Skin of body (tissue), 2 donors: Measurements from ENCODE around the gene CFAP100. TPM values are rescaled to one million over a fixed set of nuclear protein-coding genes. Genes with fewer than 3 reads are reported as not detected.
A peak's percentile ranks its signal among the peaks of the same experiment; 100 is the strongest.

Experiments used
- DNase-seq: peaks from one replicate; lab custom pipeline; 2025; lab: John Stamatoyannopoulos, UW
- total RNA-seq: library from RNA; depleted of rRNA; stranded (reverse); fragments of >200 nt; gene quantifications from one replicate; pipeline ENCODE4 v1.2.3, GENCODE V29; 2014

Gene CFAP100
- total RNA-seq, 1 donor from 2014 or later: not detected

DNA sequence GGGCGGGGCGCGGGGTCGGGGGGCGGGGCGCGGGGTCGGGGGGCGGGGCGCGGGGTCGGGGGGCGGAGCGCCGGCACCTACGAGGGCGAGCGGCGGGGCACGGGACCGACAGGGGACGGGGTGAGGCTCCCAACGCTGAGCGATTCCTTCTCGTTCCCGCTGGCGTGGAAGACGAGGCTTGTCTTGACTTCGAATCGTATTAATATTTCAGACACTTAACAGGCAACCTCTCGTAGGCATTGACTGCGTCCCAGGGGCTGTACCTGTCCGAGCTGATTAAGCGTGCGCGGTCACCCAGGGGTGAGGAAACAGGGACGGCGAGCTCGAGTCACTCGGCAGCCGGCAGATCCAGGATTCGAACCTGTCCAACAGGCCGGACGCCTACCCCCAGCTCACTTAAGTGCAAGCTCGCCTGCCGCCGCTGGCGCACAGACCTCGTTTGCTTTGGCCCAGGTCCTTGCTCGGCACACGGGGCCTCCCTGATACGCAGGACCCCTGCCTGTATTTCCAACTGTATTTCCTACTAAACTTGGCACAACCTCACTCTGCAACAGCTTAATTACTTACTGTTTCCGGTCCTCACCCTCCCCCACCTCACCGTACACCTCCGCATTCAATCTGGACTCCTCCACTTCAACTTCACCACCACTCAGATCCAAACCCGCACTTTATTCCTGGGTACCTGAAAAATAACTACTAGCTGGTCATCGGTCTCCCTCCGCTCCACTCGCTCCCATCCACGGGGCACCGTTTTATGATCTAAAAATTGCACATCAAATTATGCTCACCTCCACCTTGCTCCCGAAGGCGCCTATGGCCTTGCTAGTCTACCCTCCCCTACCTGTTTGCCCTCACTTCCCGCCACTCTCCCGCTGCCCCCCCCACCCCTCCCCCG is 81.7 kb downstream of the CFAP100 start:
- peak; percentile 51 for DNase-seq

DNA sequence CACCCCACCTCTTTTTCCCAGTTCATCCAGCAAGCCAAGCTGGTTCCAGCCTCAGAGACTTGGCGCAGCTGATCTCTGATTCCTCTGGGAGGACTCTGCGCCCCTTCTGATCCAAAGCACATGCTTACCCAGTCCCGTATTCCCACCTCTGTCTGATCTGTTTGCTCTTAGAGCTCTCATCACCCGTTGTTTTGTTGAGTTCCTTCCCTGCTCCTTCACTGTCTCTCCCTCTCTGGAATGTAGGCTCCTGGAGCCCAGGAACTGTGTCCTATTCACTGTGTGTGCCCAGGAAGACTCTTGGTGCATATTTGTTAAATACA is 82.3 kb downstream of the CFAP100 start:
- no peak for DNase-seq

DNA sequence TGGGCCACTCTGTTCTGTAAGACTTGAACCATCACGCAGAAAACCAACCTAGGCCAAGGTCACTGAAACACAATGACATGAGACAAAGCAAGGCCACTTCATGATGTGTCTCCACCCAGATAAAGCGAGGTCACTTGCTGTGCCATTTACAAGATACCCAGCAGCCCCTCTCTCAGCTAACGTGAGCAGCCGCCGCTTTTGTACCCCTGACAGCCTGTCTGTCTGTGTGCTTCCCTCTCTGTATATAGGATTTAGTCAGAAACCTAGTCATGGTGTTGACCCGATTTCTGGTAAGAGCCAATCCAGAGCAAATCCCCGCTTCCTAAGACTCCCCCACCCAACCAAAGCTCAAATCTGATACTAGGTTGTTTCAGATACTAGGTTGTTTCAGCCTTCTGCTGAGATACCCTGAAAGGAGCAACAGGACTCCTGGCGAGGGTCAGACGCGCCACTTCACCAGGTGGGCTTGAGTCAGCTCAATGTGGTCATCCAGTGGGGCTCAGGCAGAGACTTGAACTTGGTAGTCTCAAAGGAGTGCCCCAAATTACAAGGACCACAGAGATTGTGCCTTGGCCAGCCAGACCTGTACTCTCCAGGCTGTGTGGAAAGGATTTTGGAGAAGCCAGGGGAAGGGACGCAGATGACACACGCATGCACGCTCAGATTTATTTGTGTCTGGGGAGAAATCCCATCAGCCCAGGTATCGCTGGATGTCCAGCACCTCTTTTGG is 84.0 kb downstream of the CFAP100 start:
- no peak for DNase-seq

DNA sequence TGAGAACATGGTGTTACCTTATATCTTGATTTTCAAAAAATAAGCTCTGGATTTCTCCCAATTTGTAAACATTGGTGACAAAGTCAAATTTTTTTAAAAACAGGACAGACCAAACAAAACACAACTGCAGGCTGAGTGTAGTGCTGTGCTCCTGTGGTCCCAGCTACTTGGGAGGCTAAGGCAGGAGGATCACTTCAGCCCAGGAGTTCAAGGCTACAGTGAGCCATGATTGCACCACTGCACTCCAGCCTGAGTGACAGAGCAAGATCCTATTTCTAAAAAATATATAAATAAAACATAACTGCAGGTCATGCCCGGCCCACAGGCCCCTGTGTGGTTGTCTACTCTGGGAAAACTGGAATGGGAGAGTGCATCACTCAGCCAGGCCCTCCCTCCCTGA is 84.9 kb downstream of the CFAP100 start:
- no peak for DNase-seq

DNA sequence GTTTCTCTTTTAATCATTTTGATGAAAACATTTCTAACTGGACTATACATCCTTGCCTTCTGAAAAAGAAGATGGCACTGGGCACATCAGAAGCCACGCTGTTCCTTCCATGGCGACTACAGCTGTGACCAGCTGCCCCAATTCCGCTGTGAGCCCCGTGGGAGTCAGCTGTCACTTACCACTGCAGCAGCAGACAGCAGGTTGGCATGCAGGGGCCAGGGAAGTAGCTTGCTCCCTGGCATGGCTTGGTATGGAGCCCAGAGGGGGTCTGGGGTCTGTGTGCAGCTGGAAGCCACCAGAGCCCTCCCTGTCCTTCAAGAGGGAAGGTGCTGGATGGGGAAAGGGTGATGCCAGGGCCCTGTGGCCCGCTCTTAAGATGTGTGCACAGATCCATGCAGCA is 85.5 kb downstream of the CFAP100 start:
- DNase-seq: no peak

DNA sequence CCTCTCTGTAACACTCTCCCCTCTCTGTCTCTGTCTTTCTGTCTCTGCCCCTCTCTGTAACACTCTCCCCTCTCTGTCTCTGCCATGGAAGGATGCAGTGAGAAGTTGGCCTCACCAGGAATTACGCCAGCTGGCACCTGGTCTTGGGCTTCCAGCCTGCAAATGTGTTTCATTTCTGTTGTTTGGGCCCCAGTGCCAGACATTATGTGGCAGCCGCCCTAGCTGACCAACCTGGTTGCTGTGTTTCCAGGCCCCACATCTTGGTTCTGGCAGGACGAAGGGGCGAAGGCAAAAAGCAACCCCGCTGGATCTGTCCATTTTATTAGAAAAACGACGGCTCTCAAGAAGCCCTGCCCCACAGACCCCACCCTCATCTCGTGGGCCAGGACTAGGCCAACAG is 86.2 kb downstream of the CFAP100 start:
- DNase-seq: no peak

DNA sequence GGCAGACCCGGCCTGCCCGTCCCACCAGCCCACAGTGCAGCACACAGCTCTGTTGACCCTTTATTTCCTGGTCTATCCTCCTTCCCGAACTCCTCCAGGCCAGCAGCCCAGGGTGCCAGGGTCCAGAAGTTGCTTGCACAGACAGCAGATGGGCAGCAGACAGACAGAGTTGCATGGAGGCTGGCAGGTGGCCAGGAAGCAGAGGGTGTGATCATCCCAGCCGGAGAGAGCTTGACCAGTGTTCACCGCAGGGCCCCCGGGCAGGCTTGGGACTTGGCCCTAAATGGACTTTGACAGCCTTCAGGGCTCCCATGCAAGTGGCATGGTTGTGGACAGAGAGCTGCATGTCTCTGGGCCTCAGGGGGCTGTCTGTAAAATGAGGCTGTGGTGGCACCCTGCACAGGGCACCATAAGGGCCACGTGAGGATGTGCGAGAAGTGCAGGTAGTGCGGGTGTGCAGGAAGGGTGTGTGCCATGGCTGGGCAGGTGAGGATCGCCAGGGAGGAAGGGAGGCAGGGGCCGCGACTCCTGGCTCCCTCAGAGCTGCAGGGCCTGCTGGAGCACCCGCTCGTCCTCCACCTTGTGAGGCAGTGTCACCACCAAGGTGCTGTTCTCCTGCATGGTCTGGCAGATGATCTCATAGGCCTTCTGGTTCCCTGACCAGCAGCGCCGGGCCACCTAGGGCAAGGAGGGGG is 87.2 kb downstream of the CFAP100 start:
- no peak for DNase-seq

DNA sequence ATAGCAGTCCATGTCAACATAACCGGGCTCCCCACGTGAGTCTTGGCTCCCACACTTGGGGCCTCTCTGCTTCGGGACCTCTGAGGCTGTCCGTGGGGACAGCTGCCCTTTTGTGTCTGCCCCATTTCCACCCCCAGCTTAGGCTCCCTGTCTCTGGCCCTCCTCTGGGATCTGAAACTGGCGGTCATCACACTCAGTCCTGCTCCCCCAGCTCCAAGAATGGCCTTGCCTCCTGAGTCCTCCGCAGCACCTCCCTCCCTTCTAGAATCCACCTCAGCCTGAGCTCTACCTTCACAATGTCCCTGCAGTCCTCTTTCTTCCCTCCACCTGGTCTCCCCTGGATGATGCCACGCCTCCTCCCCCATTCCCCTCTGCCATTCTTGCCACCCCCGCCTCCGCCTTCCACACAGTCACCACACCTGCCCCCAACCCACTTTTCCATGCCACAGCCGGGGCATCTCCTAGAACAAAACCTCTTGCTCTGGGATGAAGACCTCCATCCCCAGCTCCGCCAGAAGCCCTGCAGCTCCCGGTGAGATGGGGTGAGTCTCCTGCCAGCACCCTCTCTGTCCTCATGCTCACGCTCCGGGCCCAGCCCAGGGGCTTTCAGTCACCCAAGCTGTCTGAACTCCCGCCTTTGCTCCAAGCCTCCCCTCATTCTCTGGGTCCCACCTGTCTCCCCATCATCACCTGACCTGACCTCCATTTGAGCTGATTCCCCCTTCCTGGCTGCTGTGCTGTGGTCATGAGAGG is 88.0 kb downstream of the CFAP100 start:
- DNase-seq: no peak

DNA sequence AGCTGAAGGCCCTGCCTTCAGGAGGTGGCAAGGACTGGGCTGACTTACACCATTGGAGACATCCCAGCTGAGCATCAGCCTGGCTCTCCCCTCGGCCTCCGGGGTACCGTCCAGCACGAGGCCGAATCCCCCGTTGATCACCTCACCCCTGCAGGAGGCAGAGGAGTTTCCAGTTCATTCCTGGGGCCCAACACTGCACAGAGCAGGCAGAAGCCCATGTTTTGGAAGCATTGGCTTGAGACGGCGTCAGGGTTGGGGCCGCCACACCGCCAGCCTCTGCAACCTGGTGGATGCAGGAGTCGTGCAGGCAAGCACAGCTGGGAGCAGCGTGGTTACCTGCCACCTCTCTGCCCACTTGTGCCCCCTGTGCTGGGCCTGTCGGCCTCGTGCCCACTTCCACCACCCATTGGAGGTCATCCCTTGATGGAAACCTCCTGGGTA is 88.6 kb downstream of the CFAP100 start:
- no peak for DNase-seq

DNA sequence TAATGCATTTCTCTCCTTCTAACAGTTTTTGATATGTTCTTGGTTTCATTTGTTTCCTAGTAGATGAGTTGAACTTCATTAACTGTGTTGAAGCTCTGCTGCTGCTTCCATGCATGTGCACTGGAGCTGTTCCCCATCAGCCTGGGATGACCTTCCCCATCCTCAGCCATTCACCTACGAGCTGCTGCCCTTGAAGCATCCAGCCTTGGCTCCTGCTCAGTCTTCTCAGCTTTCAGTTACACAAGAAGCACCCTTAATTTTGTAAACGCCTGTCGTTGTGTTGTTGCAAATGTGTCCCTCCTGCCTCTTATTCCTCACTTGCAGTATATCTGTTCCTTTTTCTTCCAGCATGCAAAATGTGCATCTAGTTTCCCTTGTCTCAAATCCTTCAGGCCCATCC is 89.4 kb downstream of the CFAP100 start:
- no peak for DNase-seq

DNA sequence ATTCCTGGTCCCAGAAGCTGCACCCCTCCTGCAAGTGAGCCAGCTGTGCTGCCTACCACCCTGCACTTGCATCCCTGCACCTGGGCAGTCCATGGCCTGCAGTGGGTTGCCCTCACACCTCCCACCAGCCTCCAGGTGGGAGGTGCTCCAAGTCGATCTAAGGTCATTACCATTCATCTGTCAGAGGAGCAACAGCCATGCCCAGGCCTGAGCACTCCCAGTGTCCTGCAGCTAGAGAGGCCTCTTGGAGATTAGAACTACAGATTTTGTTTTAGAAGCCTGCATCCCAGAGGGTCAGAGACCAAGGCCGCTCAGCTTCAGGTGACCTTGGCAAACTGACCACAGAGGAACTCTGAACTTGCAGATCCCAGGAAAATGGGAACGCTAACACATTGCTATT is 90.0 kb downstream of the CFAP100 start:
- DNase-seq: no peak

DNA sequence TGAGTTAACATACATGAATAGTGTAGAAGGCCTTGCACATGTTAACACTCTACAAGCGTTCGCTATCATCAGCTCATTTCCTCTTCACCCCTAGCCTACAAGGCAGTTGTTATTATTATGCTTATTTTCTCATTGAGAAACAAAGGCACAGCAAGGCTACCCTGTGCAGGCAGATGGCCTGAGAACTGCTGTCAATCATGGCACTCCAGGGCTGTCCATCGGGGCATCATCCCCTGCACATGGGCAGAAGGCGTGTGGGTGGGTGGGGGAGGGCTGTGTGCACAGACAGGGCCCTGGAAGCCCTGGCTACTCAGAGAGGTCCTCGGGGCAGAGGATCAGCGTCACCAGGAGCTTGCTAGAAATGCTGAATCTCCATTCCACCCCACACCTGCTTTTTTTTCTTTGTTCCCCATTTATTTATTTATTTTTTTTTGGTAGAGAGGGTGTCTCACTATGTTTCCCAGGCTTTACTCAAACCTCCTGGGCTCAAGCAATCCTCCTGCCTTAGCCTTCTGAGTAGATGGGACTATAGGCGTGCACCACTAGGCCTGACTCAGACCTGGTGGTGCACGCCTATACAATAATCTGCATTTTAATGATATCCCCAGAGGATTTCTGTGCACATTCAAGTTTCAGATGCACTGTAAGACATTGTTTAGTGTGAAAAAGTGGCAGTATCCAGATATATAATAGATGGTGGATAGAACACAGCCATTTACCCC is 90.6 kb downstream of the CFAP100 start:
- DNase-seq: no peak

DNA sequence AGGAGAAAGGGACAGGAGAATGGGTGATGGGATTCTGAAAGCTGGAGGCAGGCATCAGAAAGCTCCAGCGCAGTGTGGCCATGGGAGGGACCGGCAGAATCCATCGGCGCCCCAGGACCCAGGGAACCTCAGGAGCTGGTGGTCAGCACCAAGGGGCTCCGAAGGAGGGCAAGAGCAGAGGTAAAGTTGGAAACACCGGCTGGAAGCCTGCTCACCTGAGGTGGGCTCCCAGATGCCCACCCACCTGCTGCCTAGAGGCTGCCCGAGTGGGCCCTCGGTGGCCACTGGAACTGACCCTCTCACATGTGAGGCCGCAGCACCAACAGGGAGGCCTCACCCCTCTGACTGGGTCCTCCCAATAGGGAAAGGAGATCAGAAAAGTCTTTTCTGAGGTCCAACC is 91.2 kb downstream of the CFAP100 start:
- DNase-seq: no peak

Other genes with a start within 250 kb of the CFAP100 start
- 8.8 TPM for gene ALDH1L1, start 214.3 kb upstream of the CFAP100 start, total RNA-seq
- gene KLF15, start 37.5 kb upstream of the CFAP100 start, total RNA-seq: 5.9 TPM
- 20.7 TPM for gene ZXDC, start 81.0 kb downstream of the CFAP100 start, total RNA-seq
- not detected for gene UROC1, start 122.9 kb downstream of the CFAP100 start, total RNA-seq
- gene CHST13, start 129.2 kb downstream of the CFAP100 start, total RNA-seq: 0.20 TPM
- gene C3orf22, start 164.0 kb downstream of the CFAP100 start, total RNA-seq: not detected